ENCODE data around the gene FAM163B.

FAM163B gene

DNA sequence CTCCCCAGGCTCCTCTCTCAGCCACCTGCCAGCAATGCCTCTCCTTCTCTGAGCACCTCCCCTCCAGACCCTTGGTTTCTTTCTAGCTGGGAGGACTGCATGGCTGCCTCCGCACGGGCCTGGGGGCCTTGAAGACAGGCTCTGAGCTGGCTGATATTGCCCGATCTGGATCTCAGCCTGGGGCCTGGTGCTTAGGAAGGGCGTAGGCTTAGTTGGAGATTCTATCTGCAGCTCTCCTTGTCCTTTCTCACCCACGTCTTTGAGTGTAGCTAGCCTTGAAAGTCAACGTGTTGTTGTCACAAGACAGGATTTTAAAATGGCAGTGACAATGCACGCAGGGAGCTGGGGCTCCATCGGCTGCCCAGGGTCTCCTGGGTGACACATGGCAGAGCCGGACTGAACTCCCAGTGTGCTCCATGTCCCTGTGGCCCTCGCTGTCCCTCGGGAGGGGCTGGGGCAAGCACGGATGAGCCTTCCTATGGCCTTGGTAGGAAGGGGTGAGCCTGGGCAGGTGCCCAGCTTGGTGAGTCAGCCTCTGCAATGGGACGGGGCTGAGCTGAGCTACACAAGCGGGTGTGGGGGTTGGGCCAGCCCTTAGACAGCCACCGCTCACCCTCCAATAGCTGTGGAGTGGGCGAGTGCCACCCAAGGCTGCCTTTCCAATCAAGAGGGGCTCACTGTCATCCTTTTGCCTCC is 65.3 kb downstream of the FAM163B start:
- no peak for DNase-seq (ENCODE audit: low read depth in 2 of 2)

DNA sequence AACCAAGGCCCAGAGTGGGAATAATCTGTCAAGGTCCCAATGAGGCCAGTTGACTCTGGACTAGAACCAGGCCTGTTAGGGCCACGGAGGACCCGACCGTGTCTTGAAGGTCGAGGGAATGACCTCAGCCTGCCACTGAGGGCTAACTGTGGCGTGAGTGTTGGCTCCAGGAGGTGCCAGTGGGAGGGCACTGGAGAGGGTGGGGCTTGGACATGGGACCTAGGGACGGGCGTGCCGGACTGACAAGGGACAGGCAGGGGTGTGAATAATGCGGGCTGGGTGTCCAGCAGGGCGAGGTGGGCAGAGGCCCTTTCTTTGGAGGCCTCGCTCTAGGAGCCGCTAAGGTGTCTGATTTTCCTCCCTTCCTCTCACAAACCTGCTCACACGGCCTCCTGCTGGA is 67.2 kb downstream of the FAM163B start:
- no peak for DNase-seq (ENCODE audit: low read depth in 2 of 2)

DNA sequence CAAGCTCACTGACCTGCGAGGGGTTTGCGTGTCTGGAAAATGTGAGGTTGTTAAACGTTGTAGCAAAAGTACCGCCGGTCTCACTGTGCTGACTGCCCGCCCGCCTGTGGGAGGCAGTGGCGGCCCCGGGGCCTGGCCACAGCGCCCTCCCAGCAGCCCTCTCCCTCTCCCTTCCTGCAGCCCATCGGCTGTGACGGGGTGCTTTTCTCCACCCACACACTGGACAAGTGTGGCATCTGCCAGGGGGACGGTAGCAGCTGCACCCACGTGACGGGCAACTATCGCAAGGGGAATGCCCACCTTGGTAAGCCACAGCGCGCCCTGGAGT is 68.5 kb downstream of the FAM163B start:
- DNase-seq (ENCODE audit: low read depth in 2 of 2) = no peak

DNA sequence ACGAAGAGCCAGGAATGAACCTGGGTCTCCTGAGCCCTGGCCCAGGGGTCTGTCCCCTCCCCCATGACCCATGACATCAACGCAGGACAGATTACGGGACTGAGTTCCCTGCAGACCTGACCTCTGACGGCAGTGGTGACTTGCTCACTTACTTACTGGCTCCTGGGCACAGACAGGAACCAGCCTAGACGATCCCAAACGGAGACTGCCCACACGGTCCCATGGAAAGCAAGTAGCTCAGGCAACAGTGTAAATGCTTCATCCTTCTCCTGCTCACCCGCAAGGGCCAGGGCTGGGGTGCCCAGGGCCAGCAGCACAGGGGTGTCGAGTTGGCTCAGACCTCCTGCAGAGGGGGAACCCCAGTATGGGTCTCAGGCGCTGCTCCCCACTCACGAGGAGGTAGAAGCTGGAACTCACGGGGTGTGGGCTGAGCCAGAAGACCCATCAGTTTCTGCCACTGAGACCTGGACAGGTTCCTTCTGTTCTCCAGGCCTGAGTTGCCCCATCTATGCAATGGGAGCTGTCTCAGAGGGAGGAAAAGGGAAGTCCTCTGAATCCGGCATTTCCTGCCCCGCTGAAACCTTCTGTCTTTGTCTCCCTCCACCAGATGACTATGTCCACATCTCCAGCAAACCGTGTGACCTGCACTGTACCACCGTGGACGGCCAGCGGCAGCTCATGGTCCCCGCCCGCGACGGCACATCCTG is 69.0 kb downstream of the FAM163B start:
- DNase-seq (ENCODE audit: low read depth in 2 of 2) = no peak

DNA sequence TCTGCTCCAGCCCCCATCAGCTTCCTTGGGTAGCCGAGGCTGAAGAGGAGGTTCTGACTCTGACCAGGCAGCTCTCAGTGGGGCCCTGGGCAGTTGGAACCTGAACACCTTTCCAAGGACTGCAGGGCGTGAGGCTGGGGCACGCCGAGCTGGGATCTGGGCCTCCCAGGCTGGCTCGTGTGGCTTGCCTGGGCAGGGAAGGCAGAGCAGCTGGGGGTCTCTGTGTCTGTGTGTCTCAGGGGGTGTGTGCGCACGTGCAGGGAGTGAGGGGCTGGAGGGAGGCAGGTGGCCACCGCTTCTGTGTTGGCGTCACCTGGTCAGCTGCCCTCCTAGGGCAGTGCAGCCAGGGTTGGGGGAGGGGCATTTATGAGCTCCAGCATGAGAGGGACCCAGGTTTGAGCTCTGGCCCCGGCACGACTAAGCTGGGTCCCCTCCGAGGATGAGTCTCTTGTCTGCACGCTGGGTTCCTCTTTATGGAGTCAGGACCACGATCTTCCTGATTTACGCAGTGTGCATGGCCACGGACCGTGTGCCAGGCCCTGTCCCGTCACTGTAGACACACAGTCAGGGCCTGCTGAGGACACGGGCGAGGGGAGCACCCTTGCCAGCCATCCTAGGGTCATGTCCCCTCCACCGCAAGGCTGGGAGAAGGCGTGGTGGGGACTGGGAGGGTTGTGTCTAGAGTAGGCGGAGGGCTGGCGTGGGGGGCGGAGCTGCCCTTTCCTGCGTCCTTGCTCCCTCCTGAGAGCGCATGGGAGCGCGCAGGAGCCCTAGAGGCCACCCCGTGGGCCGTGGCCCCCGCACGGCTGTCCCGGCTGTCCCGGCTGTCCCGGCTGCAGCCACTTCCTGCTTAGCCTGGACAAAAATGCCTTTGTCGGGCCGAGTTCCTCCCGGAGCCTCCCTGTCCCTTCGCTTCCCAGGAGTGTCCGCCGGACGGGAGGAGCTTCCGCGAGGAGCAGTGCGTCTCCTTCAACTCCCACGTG is 70.0 kb downstream of the FAM163B start:
- DNase-seq (ENCODE audit: low read depth in 2 of 2) = no peak

DNA sequence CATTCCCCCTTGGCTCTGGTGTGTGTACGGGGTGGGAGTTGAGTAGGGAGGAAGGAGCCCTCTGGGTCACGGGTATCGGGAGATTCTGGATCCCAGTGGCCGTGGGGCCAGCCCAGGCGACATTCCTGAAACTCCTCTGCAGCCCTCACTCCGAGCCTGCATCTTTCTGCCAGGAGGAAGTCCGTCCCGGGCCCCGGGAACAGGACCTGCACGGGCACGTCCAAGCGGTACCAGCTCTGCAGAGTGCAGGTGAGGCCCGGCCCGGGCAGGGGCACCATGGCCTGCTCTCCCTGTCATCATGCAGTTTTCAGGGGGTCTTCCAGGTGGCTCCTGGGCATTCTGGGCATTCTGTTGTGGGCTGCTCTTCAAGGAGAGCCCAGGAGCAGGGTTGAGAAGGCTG is 71.0 kb downstream of the FAM163B start:
- no peak for DNase-seq (ENCODE audit: low read depth in 2 of 2)

DNA sequence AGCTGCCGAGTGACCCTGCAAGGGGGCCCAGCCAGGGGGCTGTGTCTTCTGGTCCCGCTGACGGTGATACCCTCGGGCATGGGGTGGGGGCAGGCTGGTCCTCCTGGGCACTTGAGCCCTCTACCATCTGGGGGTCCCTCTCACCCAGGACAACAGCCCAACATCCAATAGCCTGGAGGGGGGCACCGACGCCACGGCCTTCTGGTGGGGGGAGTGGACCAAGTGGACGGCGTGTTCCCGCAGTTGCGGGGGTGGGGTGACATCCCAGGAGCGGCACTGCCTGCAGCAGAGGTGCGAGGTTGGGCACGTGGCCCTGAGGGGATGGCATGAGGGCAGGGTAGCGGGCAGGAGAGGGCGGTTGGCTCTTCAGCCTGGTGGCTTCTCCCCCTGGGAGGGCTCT is 71.9 kb downstream of the FAM163B start:
- DNase-seq (ENCODE audit: low read depth in 2 of 2) = no peak

DNA sequence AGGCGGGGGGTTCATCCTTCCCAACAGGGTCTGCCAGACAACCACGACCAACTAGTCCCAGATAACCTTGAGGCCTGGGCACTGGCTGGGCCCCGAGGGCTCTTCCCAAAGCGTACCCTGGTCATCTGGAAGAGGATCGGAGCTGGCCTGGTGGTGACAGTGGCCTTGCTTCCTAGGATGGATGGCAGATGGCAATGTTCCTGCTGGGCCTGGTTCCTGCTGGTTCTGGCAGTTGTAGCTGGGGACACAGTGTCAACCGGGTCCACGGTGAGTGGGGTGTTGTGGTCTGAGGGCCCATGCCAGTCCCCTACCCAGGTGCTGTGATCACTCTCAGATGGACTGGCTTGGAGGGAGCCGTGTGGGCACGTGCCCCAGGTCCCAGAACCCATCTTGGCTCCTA is 72.7 kb downstream of the FAM163B start:
- no peak for DNase-seq (ENCODE audit: low read depth in 2 of 2)

DNA sequence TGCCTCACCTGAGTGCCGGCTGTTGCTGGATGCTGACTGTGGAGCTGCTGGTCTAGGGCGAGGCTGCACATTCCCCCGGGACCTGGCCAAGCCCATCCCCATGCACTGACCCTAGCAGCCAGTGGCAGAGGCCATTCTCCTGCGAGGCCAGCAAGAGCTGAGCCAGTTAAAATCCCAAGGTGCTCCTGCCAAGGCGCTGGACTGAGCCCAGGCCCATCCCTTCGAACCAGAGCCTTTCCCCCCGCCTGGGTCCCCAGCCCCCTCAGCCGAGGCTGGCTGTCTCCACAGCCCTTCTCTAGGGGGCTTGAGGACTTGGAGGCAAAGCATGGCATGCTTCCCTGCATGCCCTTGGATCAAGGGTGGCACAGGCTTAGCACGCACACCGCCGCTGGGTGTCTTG is 73.1 kb downstream of the FAM163B start:
- DNase-seq (ENCODE audit: low read depth in 2 of 2) = no peak

DNA sequence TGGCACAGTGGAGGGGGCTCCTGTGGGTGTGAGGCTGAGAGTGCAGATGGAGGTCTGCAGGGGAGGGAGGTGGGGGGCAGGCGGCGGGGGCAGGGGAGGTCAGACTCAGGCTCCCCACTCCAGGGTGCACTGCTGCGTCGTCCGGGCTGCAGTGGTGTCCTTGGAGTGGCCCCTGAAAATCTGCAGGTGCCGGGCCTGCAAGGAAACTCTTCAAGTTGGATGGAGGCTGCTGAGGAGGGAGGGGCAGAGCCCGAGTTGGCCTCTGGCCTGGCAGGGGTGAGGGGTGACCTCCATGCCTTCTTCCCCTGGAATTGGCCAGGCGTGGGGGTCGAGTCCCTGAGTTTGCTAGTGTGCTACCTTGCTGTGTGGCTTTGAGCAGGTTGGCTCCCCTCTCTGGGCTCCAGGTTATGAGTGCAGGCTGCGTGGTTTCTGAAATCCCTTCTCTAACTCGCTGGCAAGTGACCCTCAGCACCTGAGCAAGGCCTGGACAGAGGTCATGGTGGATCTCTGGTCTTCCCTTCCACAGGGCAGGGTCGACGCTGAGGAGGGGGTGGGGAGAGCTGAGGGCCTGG is 73.8 kb downstream of the FAM163B start:
- no peak for DNase-seq (ENCODE audit: low read depth in 2 of 2)

DNA sequence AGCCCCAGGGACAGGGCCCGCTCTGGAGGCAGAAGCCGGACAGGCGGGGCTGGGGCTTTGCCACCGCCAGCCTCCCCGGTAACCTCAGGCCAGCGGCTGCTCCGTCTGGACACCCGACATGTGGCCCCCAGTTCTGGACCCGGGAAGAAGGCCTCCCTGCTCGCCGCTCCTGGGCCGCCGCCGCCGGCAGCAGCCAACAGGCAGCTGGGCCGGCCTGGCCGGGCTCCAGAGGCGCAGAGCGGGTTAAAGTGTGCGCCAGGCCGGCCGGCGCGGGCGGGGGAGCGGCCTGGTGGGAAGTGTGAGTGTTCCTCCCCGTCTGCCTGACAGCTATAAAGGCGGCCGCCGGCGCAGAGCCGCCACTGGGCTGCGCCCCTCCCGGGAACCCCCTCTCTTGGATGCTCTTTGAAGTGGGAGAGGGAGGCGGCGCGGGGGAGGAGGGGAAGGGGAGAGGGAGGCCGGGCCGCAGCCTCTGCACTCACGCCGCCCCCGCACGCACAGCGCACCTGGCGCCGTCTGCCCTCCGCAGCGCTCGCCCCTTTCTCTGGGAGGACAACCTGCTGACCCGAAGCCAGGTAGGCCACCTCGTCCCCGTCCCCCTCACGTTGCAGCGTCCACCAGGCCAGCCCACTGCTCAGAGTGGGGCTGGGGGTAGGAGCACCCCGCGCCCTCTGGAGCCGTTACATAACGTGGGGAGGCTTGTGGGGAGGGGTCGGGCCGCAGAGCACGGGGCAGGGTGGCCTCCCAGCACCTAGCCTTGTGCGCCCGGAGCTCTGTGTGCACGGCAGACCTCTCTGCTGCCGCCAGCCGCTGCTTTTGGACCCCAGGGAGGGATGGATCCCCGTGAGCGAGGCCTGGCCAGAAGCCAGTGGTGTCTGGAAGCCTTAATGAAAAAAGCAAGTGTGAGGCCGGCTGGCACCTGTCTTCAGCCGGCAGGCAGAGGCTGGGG is 74.6 kb downstream of the FAM163B start, which contains the start of gene ADAMTSL2:
Gene ADAMTSL2 (plus strand): TSS at position 359 of the 946 bp plus-strand sequence. CDS start 2,009 bp downstream, outside the sequence.
- DNase-seq (ENCODE audit: low read depth in 2 of 2) = peak; percentile 19 to 41

DNA sequence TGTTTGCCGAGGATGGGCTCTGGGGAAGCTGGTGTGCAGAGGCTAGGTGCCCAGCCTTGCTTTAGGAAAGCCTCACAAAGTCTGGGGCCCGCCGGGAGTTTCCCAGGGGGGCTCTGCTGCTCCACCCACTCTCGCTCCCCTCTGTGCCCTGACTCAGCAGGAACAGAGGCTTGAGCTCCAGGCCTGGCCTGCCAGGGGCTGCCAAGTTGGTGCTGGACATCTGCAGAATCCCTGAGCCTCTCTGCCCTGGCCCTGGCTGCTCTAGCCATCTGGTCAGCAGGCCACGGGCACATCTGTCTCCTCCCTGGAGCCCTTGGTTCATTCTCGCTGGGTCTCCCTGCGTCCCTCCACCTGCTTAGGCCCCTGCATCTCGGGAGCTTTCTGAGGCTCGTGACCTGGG is 75.3 kb downstream of the FAM163B start:
- DNase-seq (ENCODE audit: low read depth in 2 of 2) = no peak

DNA sequence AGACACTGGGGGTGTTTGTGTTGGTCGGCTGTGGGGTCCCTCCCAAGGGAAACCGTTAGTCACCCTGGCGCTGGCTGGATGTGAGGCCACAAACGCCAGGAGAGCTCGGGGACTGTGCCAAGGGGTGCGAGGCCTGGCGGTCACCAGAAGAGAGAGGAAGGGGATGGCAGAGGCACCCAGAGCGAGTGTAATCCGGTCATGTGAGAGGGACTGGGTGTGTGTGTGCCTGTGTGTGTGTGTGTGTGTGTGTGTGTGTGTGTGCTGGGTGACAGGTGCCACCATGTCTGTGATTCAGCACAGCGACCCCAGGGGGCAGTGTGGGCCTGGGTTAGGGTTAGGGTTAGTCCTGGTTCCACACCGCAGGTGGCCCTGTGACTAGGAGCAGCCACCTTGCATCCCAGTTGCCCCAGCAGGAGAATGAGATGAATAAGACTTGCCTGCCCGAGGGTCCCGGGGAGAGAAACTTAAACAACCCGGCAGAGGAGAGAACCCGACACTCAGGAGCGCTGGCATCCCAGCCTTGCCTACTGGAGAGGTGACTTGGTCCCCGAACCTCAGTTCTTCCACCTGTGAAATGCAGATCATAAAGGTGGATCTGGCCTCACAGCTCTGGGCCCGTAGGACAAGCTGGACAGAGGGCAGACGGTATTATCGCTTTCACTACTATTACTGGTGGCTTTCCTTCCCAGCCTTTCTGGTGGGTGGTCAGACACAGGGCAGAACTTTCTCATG is 76.1 kb downstream of the FAM163B start:
- DNase-seq (ENCODE audit: low read depth in 2 of 2) = peak; percentile 31 to 32

DNA sequence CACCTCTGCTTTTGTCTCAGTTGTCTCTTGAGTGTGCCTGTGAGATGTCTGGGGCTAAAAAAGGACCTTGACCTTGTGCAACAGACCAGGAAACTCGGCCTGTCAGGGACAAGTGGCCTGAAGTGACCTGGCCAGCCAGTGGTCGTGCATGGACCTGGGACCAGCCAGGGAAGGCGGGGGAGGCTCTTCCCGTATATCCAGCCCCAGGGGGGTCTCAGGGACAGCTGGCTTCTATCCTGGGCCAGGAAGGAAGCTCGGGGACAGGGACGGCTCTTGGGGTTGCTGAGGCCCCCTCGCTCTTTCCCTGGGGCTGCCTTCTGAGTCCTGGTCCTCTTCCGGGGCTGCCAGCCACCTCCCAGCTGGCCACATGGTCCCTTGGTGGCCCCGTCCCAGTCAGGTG is 77.9 kb downstream of the FAM163B start:
- no peak for DNase-seq (ENCODE audit: low read depth in 2 of 2)

DNA sequence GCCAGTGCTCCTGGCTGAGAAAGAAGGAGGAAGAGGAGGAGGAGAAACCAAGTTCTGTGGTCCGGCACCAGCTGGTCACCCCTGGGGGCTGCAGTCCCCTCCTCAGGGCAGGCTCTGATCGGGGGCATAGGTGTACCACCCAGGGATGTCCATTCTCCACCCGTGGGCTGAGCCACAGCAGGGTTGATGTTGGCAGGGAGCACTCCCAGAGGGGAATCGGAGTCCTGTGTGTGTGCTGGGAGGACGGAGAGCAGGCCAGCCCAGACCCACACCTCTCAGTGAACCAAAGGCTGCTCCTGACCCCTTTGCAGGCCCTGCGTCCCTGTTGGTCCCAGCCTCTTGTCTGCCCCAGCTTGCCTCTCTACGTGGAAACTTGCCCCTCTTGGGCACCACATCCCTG is 79.3 kb downstream of the FAM163B start:
- no peak for DNase-seq (ENCODE audit: low read depth in 2 of 2)

DNA sequence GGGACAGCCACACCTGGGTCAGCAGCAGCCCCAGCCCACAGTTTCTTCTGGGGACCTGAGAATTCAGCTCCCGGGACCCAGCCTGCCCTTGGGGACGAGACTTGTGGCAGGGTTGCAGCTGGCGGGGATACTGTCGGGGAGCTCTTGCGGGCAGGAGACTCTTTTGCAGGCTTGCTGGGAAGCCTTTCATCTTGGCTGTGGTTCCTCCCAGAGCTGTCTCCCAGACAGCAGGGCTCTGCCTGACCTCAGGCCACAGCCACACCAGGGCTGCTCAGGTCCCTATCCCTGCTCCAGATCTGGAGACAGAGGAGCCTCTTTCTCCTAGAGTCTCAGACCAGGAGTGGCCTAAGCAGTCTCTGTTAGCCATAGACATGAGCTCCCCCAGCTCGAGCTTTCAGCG is 79.7 kb downstream of the FAM163B start:
- no peak for DNase-seq (ENCODE audit: low read depth in 2 of 2)

DNA sequence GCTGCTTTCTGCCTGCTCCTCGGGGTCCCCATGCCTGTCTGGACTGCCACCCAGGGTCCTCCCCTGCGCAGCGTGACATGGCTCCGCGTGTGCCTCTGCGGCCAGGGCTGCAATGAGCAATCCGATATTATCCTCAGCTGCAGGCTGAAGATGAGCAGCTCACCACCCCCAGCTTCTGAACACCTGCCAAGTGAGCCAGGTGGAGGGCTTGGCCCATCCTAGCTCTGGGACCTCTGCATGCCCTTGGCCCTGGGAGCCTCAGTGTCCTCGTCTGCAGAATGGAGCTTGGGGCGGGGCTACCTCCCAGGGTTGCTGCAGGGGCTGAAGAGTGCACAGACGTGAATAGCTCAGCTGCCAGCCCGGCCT is 80.3 kb downstream of the FAM163B start:
- no peak for DNase-seq (ENCODE audit: low read depth in 2 of 2)

DNA sequence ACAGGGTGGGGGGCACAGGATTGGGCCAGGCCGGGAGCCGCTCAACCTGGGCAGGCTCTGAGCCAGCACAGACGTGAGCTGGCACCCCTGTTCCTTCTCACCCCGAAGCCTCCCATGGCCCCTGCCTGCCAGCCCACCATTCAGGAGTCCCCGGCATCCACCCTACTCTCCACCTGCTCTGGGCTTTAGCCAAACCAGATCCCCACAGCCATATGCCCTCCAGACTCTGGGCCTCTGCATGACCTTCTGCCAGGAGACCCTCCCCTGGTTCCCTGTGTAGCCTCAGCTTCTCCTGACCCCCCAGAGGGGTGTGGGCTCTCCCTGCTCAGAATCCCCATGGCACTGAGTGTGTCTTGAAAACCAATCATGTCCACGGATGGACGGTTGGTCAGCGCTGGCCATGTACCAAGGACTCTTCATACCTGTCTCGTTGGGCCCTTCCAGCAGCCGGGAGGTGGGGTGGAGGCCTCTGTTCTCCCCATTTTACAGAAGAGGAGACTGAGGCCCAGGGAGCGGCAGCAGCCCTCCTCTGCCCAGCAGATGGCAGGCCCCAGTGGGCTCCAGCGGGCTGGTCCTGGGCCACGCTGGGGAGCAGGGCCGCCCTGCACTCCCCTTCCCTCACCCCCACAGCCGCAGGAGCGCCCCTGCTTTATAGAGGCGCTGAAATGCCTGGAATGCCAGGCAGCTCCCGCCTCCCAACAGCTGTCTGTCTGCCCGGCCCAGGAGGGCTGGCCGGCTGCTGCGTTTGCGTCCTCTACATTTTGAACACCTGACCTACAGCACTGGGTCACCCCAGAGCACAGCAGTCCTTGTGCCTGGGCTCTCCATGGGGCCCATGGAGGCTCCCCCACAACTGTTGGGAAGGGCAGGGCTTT is 81.0 kb downstream of the FAM163B start:
- DNase-seq (ENCODE audit: low read depth in 2 of 2) = no peak

DNA sequence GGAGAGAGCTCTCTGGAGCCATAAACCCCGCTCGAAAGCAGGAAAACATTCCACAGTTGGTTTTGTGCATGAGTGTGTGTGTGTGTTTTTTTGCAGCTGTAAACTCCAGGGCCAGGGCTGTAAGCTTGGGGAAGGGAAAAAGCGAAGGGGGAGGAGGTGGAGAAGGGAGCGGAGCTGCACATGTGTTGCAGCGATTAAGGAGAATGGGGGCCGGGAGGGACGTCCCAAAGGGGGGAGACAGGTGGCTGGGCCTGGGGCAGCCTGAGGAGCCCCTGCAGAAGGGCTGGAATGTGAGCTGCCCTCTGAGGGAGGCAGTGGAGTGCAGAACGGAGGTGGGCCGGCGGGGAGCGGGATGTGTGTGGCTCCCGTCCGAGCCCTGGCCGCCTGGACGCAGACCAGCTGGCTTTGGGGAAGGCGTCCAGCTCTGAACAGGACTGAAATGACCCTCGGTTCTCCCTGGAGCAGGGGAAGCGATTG is 81.7 kb downstream of the FAM163B start:
- DNase-seq (ENCODE audit: low read depth in 2 of 2) = no peak
